Smooth muscle cell (in vitro differentiated cells): ENCODE results near the gene NWD2. TPM values are rescaled to one million over a fixed set of nuclear protein-coding genes. Genes with fewer than 3 reads are reported as not detected.

Experiments
- DNase-seq: peaks from one replicate; lab custom pipeline; 2025; ENCODE audit not compliant: unreplicated experiment; lab: John Stamatoyannopoulos, UW
- H2AFZ ChIP-seq: fragments of 200-600 bp; sonication (generic); 2 replicates; pipeline ENCODE4 v1.6.0; 2016; ENCODE audit warnings: antibody characterized with exemption, low read depth, mild to moderate bottlenecking
- H3F3A ChIP-seq: fragments of 200-600 bp; sonication (generic); 2 replicates; pipeline ENCODE4 v1.6.0; 2017; ENCODE audit warnings: antibody characterized with exemption, low read depth
- H3K27ac ChIP-seq: fragments of 200-600 bp; sonication (generic); 2 replicates; pipeline ENCODE4 v1.5.1; 2016; ENCODE audit warnings: low read depth, mild to moderate bottlenecking
- H3K27me3 ChIP-seq: fragments of 200-600 bp; sonication (generic); 2 replicates; pipeline ENCODE4 v1.6.1; 2016; ENCODE audit warnings: low read depth, mild to moderate bottlenecking
- H3K36me3 ChIP-seq: fragments of 200-600 bp; sonication (generic); 2 replicates; pipeline ENCODE4 v1.5.1; 2016; ENCODE audit warnings: low read depth
- H3K4me1 ChIP-seq: fragments of 200-600 bp; sonication (generic); 2 replicates; pipeline ENCODE4 v1.5.1; 2016; ENCODE audit warnings: low read depth
- H3K4me2 ChIP-seq: fragments of 200-600 bp; sonication (generic); 2 replicates; pipeline ENCODE4 v1.6.0; 2016; ENCODE audit warnings: mild to moderate bottlenecking
- H3K4me3 ChIP-seq: fragments of 200-600 bp; sonication (generic); 2 replicates; pipeline ENCODE4 v1.5.1; 2016; ENCODE audit warnings: mild to moderate bottlenecking
- H3K79me2 ChIP-seq: fragments of 200-600 bp; sonication (generic); 2 replicates; pipeline ENCODE4 v1.6.0; 2016; ENCODE audit warnings: low read depth, mild to moderate bottlenecking
- H3K9ac ChIP-seq: fragments of 200-600 bp; sonication (generic); 2 replicates; pipeline ENCODE4 v1.6.0; 2016; ENCODE audit warnings: low read depth
- H3K9me3 ChIP-seq: fragments of 200-600 bp; sonication (generic); replicated peaks from 2 replicates; pipeline ENCODE4 v1.5.1; 2016; ENCODE audit warnings: low read depth
- H4K20me1 ChIP-seq: fragments of 200-600 bp; sonication (generic); 2 replicates; pipeline ENCODE4 v1.6.0; 2016; ENCODE audit warnings: low read depth
- WGBS: methylation state at CpG from one replicate; pipeline ENCODE4 v1.1.7; 2016; ENCODE audit warnings: low lambda C conversion rate; 5-methylcytosine and 5-hydroxymethylcytosine counted together
- polyA plus RNA-seq: library from polyadenylated mRNA; unstranded; fragments of >200 nt; fragmentation: Nextera tagmentation; extraction: Ambion mirVana; gene quantifications from 2 replicates; pipeline ENCODE4 v1.2.1, GENCODE V29; 2016
- total RNA-seq: library from RNA; depleted of rRNA; stranded (reverse); fragments of >200 nt; gene quantifications from 2 replicates; pipeline ENCODE4 v1.2.3, GENCODE V29; 2014
- TF ChIP-seq, protein P1 (sequence below): fragments of 200-600 bp; sonication (generic); IDR thresholded peaks from 2 replicates; pipeline ENCODE4 v1.5.1; 2017; ENCODE audit warnings: borderline replicate concordance, mild to moderate bottlenecking, antibody characterized with exemption; ENCODE audit not compliant: insufficient read depth, poor library complexity, severe bottlenecking

The NWD2 gene
- total and polyA plus RNA-seq, 2 experiments from 2014 or later, result not detected

- no peaks in the 10 kb centered on the region for H3K79me2 ChIP-seq
- H3K36me3 ChIP-seq, result no peaks in the 10 kb centered on the region
- 96% methylated on average over 4 of the region's 4 CpGs for WGBS
- H3K27me3 ChIP-seq, result no peaks in the 10 kb centered on the region
- no peaks in the 10 kb centered on the region for H3K9me3 ChIP-seq
- H3K9ac ChIP-seq, result no peak overlapping the region
- H3F3A ChIP-seq, result no peaks in the 10 kb centered on the region
- no peak overlapping the region for H3K27ac ChIP-seq
- no peaks in the 10 kb centered on the region for H3K4me1 ChIP-seq
- TF ChIP-seq, protein P1, sequence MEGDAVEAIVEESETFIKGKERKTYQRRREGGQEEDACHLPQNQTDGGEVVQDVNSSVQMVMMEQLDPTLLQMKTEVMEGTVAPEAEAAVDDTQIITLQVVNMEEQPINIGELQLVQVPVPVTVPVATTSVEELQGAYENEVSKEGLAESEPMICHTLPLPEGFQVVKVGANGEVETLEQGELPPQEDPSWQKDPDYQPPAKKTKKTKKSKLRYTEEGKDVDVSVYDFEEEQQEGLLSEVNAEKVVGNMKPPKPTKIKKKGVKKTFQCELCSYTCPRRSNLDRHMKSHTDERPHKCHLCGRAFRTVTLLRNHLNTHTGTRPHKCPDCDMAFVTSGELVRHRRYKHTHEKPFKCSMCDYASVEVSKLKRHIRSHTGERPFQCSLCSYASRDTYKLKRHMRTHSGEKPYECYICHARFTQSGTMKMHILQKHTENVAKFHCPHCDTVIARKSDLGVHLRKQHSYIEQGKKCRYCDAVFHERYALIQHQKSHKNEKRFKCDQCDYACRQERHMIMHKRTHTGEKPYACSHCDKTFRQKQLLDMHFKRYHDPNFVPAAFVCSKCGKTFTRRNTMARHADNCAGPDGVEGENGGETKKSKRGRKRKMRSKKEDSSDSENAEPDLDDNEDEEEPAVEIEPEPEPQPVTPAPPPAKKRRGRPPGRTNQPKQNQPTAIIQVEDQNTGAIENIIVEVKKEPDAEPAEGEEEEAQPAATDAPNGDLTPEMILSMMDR, result no peak
- H4K20me1 ChIP-seq, result no peaks in the 10 kb centered on the region
- H3K4me3 ChIP-seq, result no peak overlapping the region
- no peak overlapping the region for H3K4me2 ChIP-seq
- no peak overlapping the region for H2AFZ ChIP-seq
- no peak for DNase-seq
These were observed 177.1 kb downstream of the NWD2 start for GRCh38 chr4:37421614-37422013.

- WGBS, result 91% methylated on average over 2 of the region's 2 CpGs
- Histone ChIP-seq H3K36me3 (no peaks in the 10 kb centered on the region), H3K4me2 (no peak overlapping the region), H4K20me1 (no peaks in the 10 kb centered on the region), H2AFZ (no peak overlapping the region), H3F3A (no peaks in the 10 kb centered on the region), H3K4me3 (no peak overlapping the region), H3K9me3 (no peaks in the 10 kb centered on the region), H3K27ac (no peak overlapping the region), H3K4me1 (no peaks in the 10 kb centered on the region), H3K27me3 (no peaks in the 10 kb centered on the region), H3K79me2 (no peaks in the 10 kb centered on the region), H3K9ac (no peak overlapping the region)
- TF ChIP-seq, protein P1, result no peak
- no peak for DNase-seq
These were observed 177.6 kb downstream of the NWD2 start for GRCh38 chr4:37422102-37422501.

DNA sequence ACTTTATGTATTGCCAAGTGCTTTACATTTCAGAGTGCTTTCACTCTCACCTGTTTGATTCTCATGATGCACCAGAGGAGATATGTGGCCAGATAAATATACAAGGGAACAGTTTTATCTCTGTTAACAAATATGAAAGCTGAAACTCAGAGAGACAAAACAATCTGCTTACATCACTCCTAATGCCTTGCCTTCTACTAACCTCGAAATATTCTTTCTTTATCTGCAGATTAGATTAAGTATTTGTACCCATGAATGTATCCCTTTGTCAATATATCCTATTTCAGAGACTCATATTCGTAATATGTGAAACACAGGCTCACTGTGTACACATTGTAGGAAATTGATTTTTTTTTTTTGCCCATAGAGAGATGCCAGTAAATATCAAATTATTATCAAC is 178.1 kb downstream of the NWD2 start:
- H3K9ac ChIP-seq, result no peak overlapping the region
- no peak overlapping the region for H2AFZ ChIP-seq
- TF ChIP-seq, protein P1, result no peak
- H3K9me3 ChIP-seq, result no peaks in the 10 kb centered on the region
- no peaks in the 10 kb centered on the region for H3K4me1 ChIP-seq
- DNase-seq, result no peak
- H3K4me2 ChIP-seq, result no peak overlapping the region
- no peaks in the 10 kb centered on the region for H3K36me3 ChIP-seq
- no peak overlapping the region for H3K4me3 ChIP-seq
- H3F3A ChIP-seq, result no peaks in the 10 kb centered on the region
- 77% methylated on average over 2 of the region's 2 CpGs for WGBS
- no peaks in the 10 kb centered on the region for H4K20me1 ChIP-seq
- no peak overlapping the region for H3K27ac ChIP-seq
- H3K27me3 ChIP-seq, result no peaks in the 10 kb centered on the region
- H3K79me2 ChIP-seq, result no peaks in the 10 kb centered on the region

DNA sequence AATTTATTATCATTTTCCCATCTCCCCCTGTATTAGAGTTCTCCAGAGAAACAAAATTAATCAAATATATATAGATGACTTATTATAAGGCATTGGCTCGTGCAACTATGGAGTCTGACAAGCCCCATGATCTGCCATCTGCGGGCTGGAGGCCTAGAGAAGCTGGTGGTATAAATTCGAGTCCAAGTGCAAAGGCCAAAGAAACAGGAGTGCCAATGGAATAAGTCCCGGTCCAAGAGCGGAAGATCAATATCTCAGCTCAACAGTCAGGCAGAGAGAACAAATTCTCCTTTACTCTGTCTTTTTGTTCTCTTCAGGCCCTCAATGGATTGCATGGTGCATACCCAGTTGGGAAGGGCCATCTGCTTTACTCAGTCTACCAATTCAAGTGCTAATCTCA is 178.8 kb downstream of the NWD2 start:
- no peak overlapping the region for H3K27ac ChIP-seq
- no peaks in the 10 kb centered on the region for H3K36me3 ChIP-seq
- no peak for DNase-seq
- H3K27me3 ChIP-seq, result no peaks in the 10 kb centered on the region
- TF ChIP-seq, protein P1, result no peak
- no peak overlapping the region for H3K4me3 ChIP-seq
- H2AFZ ChIP-seq, result no peak overlapping the region
- H3K9me3 ChIP-seq, result no peaks in the 10 kb centered on the region
- H3K9ac ChIP-seq, result no peak overlapping the region
- H3F3A ChIP-seq, result no peaks in the 10 kb centered on the region
- H3K4me1 ChIP-seq, result no peaks in the 10 kb centered on the region
- no peak overlapping the region for H3K4me2 ChIP-seq
- no peaks in the 10 kb centered on the region for H4K20me1 ChIP-seq
- no peaks in the 10 kb centered on the region for H3K79me2 ChIP-seq
- 93% methylated on average over 5 of the region's 5 CpGs for WGBS
